Upper lobe of left lung (tissue), 6 donors: ENCODE results near the gene DMXL1. TPM values are rescaled to one million over a fixed set of nuclear protein-coding genes. Genes with fewer than 3 reads are reported as not detected.

Experiments used
- ATAC-seq, 2 donors: fragments of 200-7000 bp; cut with Tn5 transposase; one replicate each; pipeline ENCODE4 v1.9.1; 2022; ENCODE audit warnings: mild to moderate bottlenecking in 2 of 2, moderate library complexity in 2 of 2; ENCODE audit not compliant: low FRiP score in 2 of 2
- DNase-seq, 2 donors: peaks; one replicate each; pipeline ENCODE4 v3.0.0-alpha.2; 2019 to 2020
- H3K27ac ChIP-seq, 4 donors: fragments of 200-600 bp; sonication (generic); one replicate each; pipeline ENCODE4 v1.5.1; 2016 to 2019
- H3K27me3 ChIP-seq, 4 donors: fragments of 200-600 bp; sonication (generic); one replicate each; pipeline ENCODE4 v1.5.1; 2017 to 2019
- H3K36me3 ChIP-seq, 4 donors: fragments of 200-600 bp; sonication (generic); one replicate each; pipeline ENCODE4 v1.5.1; 2016 to 2019
- H3K4me1 ChIP-seq, 4 donors: fragments of 200-600 bp; sonication (generic); one replicate each; pipeline ENCODE4 v1.5.1; 2018 to 2019
- H3K4me3 ChIP-seq, 4 donors: fragments of 200-600 bp; sonication (generic); one replicate each; pipeline ENCODE4 v1.5.1; 2017 to 2019; ENCODE audit warnings: mild to moderate bottlenecking in 2 of 4, moderate library complexity in 1 of 4
- H3K9me3 ChIP-seq, 4 donors: fragments of 200-600 bp; sonication (generic); one replicate each; pipeline ENCODE4 v1.5.1; 2018 to 2019
- CTCF ChIP-seq, 6 experiments: fragments of 450-650 bp in 4 of 6; fragments of 200-600 bp in 2 of 6; sonication (generic) in 2 of 6; IDR thresholded peaks; one replicate each; pipeline ENCODE4 v1.5.1; 2016 to 2019; ENCODE audit warnings: antibody characterized with exemption in 6 of 6
- EP300 ChIP-seq, 4 donors: sonication (generic); formaldehyde crosslinking; IDR thresholded peaks; one replicate each; pipeline ENCODE4 v1.5.1; 2017; ENCODE audit warnings: antibody characterized with exemption in 4 of 4, control low read depth in 2 of 4
- POLR2A ChIP-seq, 4 donors: fragments of 450-650 bp; IDR thresholded peaks; one replicate each; pipeline ENCODE4 v1.5.1; 2016 to 2017; ENCODE audit warnings: antibody characterized with exemption in 4 of 4, mild to moderate bottlenecking in 2 of 4
- POLR2AphosphoS5 ChIP-seq, 2 donors: sonication (generic); formaldehyde crosslinking; IDR thresholded peaks; one replicate each; pipeline ENCODE4 v1.5.1; 2017; ENCODE audit warnings: antibody characterized with exemption in 2 of 2
- WGBS, 2 donors: methylation state at CpG; one replicate each; pipeline ENCODE4 v1.1.5; 2017 to 2018; 5-methylcytosine and 5-hydroxymethylcytosine counted together
- total RNA-seq, 6 donors: library from RNA; depleted of rRNA in 4 of 6; stranded (reverse); fragments of >200 nt in 4 of 6; gene quantifications; one replicate each; pipeline versions ENCODE4 v1.1.0 to v1.2.1, GENCODE V29; 2016 to 2021
- donor health status: DM: no; HTN: no; CAD: no; lungs with moderate emphysema.
- donor health status: DM: no; HTN: yes; CAD: no; lungs with severe emphysema.

DMXL1 gene
- total RNA-seq, 6 donors from 2014 or later, result 37.7 to 102 (median 52.9) TPM

DNA sequence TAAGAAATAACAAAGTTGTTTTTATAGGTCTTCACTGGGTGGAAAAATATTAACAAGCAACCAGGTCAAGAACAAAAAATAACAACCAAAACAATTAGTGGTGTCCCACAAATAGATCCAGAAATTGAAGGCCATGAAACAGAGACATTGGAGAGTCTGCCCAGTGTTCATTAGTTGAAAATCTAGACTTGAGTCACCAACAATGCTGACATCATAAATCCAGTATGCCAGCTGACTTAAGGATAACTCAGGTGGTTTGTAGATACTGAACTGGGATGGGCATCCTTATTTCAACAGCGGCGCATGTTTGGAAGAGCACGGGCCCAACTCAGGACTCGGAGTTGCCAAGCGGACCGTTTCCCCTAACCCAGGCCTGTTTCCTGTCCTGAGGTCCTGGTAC lies 204.3 kb downstream of the DMXL1 start:
- H3K4me3 ChIP-seq, result no peak overlapping the region
- DNase-seq (no peak), ATAC-seq (no peak)
- H3K27me3 ChIP-seq, result no peaks in the 10 kb centered on the region
- H3K4me1 ChIP-seq, result peaks cover 20 to 45% (median 43%) of the 10 kb centered on the region in 4 donors
- no peaks in the 10 kb centered on the region for H3K9me3 ChIP-seq
- TF ChIP-seq CTCF (IDR thresholded peaks at IDR 0.05) (no peak), POLR2AphosphoS5 (IDR thresholded peaks at IDR 0.05) (no peak), POLR2A (IDR thresholded peaks at IDR 0.05) (no peak), EP300 (IDR thresholded peaks at IDR 0.05) (no peak)
- H3K36me3 ChIP-seq, result no peaks in the 10 kb centered on the region
- H3K27ac ChIP-seq, result peak overlapping the region; percentile 11 to 68 (median 62)
- WGBS, 2 donors, result 74 to 81% methylated on average over 3 to 6 of the region's 6 CpGs

DNA sequence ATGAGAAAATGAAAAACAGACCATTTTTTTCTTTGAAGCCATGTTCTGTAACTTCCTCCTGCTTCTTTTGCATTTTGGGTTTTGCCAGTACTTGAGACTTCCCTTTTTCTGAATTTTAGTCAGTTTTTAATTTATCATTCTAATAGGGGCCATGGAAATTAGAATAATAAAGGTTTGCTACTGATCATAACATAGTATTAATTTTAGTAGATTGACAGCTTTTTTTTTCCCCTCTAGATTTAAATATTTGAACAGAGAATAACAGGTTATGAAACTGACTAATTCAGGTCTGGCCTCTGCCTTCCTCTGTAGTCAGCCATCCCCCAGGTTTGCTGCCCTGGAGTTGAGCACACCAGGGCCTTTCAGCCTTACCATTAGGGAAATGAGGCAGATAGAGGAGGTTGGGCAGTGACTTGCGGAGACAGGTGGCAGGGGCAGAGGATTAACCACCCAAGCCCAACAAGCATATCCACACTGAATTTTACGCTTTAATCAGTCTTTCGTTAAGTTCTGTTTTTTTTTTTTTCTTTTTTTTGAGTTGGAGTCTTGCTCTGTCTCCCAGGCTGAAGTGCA lies 204.8 kb downstream of the DMXL1 start:
- no peak for TF ChIP-seq CTCF (IDR thresholded peaks at IDR 0.05)
- no peak for TF ChIP-seq POLR2AphosphoS5 (IDR thresholded peaks at IDR 0.05)
- no peak for TF ChIP-seq POLR2A (IDR thresholded peaks at IDR 0.05)
- no peak for TF ChIP-seq EP300 (IDR thresholded peaks at IDR 0.05)
- DNase-seq (no peak), ATAC-seq (no peak)
- no peaks in the 10 kb centered on the region for H3K9me3 ChIP-seq
- no peaks in the 10 kb centered on the region for H3K27me3 ChIP-seq
- WGBS, 2 donors, result 74 to 92% methylated on average over 3 of the region's 3 CpGs
- peaks cover 20 to 44% (median 38%) of the 10 kb centered on the region in 4 donors for H3K4me1 ChIP-seq
- peak overlapping the region in 3 of 4 donors; percentile 59 to 68 (median 66) for H3K27ac ChIP-seq
- H3K36me3 ChIP-seq, result no peaks in the 10 kb centered on the region
- H3K4me3 ChIP-seq, result no peak overlapping the region

GRCh38 chr5:119276978-119277377 lies 206.1 kb downstream of the DMXL1 start:
- Histone ChIP-seq H3K9me3 (no peaks in the 10 kb centered on the region), H3K27me3 (no peaks in the 10 kb centered on the region), H3K27ac (no peak overlapping the region), H3K4me3 (no peak overlapping the region), H3K4me1 (peaks cover 20 to 34% (median 25%) of the 10 kb centered on the region in 4 donors), H3K36me3 (no peaks in the 10 kb centered on the region)
- ATAC-seq (no peak), DNase-seq (no peak)
- 92 to 95% methylated on average over 5 of the region's 5 CpGs for WGBS, 2 donors
- TF ChIP-seq EP300 (IDR thresholded peaks at IDR 0.05), result no peak
- TF ChIP-seq CTCF (IDR thresholded peaks at IDR 0.05), result no peak
- TF ChIP-seq POLR2AphosphoS5 (IDR thresholded peaks at IDR 0.05), result no peak
- no peak for TF ChIP-seq POLR2A (IDR thresholded peaks at IDR 0.05)

GRCh38 chr5:119279093-119279492 lies 208.2 kb downstream of the DMXL1 start:
- no peak for TF ChIP-seq EP300 (IDR thresholded peaks at IDR 0.05)
- no peak for TF ChIP-seq POLR2AphosphoS5 (IDR thresholded peaks at IDR 0.05)
- no peak for TF ChIP-seq CTCF (IDR thresholded peaks at IDR 0.05)
- no peak for TF ChIP-seq POLR2A (IDR thresholded peaks at IDR 0.05)
- H3K4me3 ChIP-seq, result no peak overlapping the region
- H3K9me3 ChIP-seq, result no peaks in the 10 kb centered on the region
- no peak overlapping the region for H3K27ac ChIP-seq
- H3K4me1 ChIP-seq, result peaks cover 6 to 22% (median 8%) of the 10 kb centered on the region in 4 donors
- DNase-seq, result no peak
- no peaks in the 10 kb centered on the region for H3K27me3 ChIP-seq
- ATAC-seq, result no peak
- WGBS, 2 donors, result 67 to 83% methylated on average over 1 of the region's 1 CpG
- no peaks in the 10 kb centered on the region for H3K36me3 ChIP-seq

DNA sequence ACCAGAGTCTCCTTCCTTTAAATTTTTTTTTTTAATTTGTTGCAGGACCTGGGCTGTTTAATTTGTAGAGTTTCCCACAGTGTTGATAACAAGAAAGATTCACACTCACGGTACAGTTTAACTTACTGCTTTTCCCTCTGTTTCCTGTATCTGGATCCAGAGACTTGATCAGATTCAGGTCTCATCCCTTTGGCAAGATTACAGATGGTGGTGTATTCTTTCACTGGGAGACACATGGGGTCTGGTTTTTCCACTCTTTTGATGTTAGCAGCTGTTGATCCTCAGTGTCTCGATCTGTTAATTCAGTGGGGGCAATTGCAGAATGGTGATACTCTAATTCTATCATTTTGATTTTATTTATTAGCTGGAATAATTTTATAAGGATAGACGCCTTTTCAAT lies 209.5 kb downstream of the DMXL1 start:
- 78 to 81% methylated on average over 3 of the region's 3 CpGs for WGBS, 2 donors
- Histone ChIP-seq H3K9me3 (no peaks in the 10 kb centered on the region), H3K27me3 (no peaks in the 10 kb centered on the region), H3K4me1 (peaks cover 0 to 19% (median 5%) of the 10 kb centered on the region in 4 donors), H3K4me3 (no peak overlapping the region), H3K27ac (no peak overlapping the region), H3K36me3 (no peaks in the 10 kb centered on the region)
- no peak for ATAC-seq
- no peak for TF ChIP-seq POLR2A (IDR thresholded peaks at IDR 0.05)
- TF ChIP-seq POLR2AphosphoS5 (IDR thresholded peaks at IDR 0.05), result no peak
- TF ChIP-seq CTCF (IDR thresholded peaks at IDR 0.05), result no peak
- no peak for TF ChIP-seq EP300 (IDR thresholded peaks at IDR 0.05)
- no peak for DNase-seq
